Measurements from ENCODE around the gene CRTC3.

The CRTC3 gene

DNA sequence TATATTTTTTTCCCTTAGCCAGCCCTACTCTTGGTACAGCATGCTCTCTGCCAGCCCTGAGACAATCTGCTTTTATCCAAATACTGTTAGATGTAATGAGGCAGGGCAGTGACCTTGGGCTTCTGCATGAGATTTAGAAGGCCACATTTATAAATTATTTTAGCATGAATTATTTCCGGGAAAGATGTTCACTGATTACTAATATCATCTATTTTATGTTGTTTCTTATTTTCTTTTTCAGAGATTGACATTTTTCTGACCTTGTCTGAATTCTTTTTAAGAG is 23.1 kb downstream of the CRTC3 start:
- no peaks in the 10 kb centered on the region for H3K27me3 ChIP-seq (ENCODE audit: insufficient read depth, low read length)
- H3K36me3 ChIP-seq (ENCODE audit: insufficient read depth, low read depth, low read length), result no peaks in the 10 kb centered on the region
- no peak overlapping the region for H3K9ac ChIP-seq (ENCODE audit: low read depth, low read length)
- H3K27ac ChIP-seq (ENCODE audit: low read length), result no peak overlapping the region
- H3K9me3 ChIP-seq (ENCODE audit: insufficient read depth, low read depth, low read length), result no peaks in the 10 kb centered on the region
- no peaks in the 10 kb centered on the region for H3K4me1 ChIP-seq (ENCODE audit: insufficient read depth, low read length)
- no peak overlapping the region for H3K4me3 ChIP-seq (ENCODE audit: low read length)

GRCh38 chr15:90553248-90553745 is 23.6 kb downstream of the CRTC3 start:
- Histone ChIP-seq H3K4me1 (ENCODE audit: insufficient read depth, low read length) (no peaks in the 10 kb centered on the region), H3K4me3 (ENCODE audit: low read length) (no peak overlapping the region), H3K27me3 (ENCODE audit: insufficient read depth, low read length) (no peaks in the 10 kb centered on the region), H3K9ac (ENCODE audit: low read depth, low read length) (no peak overlapping the region), H3K36me3 (ENCODE audit: insufficient read depth, low read depth, low read length) (no peaks in the 10 kb centered on the region), H3K9me3 (ENCODE audit: insufficient read depth, low read depth, low read length) (no peaks in the 10 kb centered on the region), H3K27ac (ENCODE audit: low read length) (no peak overlapping the region)

GRCh38 chr15:90557186-90558084 is 27.7 kb downstream of the CRTC3 start:
- H3K4me1 ChIP-seq (ENCODE audit: insufficient read depth, low read length), result no peaks in the 10 kb centered on the region; the same call in 1 of the 2 replicates
- H3K9me3 ChIP-seq (ENCODE audit: insufficient read depth, low read depth, low read length), result no peaks in the 10 kb centered on the region
- H3K4me3 ChIP-seq (ENCODE audit: low read length), result no peak overlapping the region
- no peak overlapping the region for H3K27ac ChIP-seq (ENCODE audit: low read length)
- H3K27me3 ChIP-seq (ENCODE audit: insufficient read depth, low read length), result no peaks in the 10 kb centered on the region
- no peaks in the 10 kb centered on the region for H3K36me3 ChIP-seq (ENCODE audit: insufficient read depth, low read depth, low read length)
- no peak overlapping the region for H3K9ac ChIP-seq (ENCODE audit: low read depth, low read length)

DNA sequence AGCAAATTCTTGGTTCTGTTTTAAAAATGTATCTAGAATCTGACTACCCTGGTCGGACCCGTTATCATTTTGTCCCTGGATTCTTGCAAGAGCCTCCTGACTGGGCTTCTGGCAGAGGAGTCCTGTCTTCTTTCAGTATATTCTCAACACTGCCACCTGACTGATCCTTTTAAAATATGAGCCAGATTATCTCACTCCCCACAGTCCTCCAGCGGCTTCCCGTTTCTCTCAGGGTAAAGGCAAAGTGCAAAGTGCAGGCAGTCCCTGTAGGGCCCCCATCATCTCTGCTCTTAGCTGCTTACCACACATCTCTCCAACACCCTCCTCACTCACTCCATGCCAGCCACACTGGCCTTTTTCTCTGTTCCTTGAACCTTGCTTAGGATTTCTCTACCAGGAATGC is 28.4 kb downstream of the CRTC3 start:
- no peak overlapping the region for H3K9ac ChIP-seq (ENCODE audit: low read depth, low read length)
- no peak overlapping the region for H3K27ac ChIP-seq (ENCODE audit: low read length)
- no peaks in the 10 kb centered on the region for H3K36me3 ChIP-seq (ENCODE audit: insufficient read depth, low read depth, low read length)
- H3K4me1 ChIP-seq (ENCODE audit: insufficient read depth, low read length), result no peaks in the 10 kb centered on the region; the same call in 1 of the 2 replicates
- no peaks in the 10 kb centered on the region for H3K27me3 ChIP-seq (ENCODE audit: insufficient read depth, low read length)
- no peaks in the 10 kb centered on the region for H3K9me3 ChIP-seq (ENCODE audit: insufficient read depth, low read depth, low read length)
- no peak overlapping the region for H3K4me3 ChIP-seq (ENCODE audit: low read length)

DNA sequence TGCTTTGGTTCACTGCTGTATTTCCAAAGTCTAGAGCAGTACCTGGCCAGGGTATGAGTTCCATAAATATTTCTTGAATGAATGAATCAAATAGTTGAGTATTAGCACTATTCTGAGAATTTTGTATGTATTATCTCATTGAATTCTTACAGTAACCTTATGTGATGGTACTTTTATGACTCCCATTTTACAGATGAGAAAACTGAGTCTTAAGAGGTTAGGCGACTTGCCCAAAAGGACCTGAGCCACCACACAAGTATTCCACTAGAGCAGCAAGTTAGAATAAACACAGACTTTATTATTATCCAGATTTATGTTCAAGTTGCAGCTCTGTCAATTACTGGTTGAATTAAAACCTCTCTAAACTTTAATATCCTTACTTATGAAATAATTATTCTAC is 29.4 kb downstream of the CRTC3 start:
- H3K27me3 ChIP-seq (ENCODE audit: insufficient read depth, low read length), result no peaks in the 10 kb centered on the region
- H3K4me3 ChIP-seq (ENCODE audit: low read length), result no peak overlapping the region
- no peaks in the 10 kb centered on the region for H3K36me3 ChIP-seq (ENCODE audit: insufficient read depth, low read depth, low read length)
- no peak overlapping the region for H3K9ac ChIP-seq (ENCODE audit: low read depth, low read length)
- H3K4me1 ChIP-seq (ENCODE audit: insufficient read depth, low read length), result no peaks in the 10 kb centered on the region; the same call in 1 of the 2 replicates
- H3K27ac ChIP-seq (ENCODE audit: low read length), result no peak overlapping the region
- no peaks in the 10 kb centered on the region for H3K9me3 ChIP-seq (ENCODE audit: insufficient read depth, low read depth, low read length)

DNA sequence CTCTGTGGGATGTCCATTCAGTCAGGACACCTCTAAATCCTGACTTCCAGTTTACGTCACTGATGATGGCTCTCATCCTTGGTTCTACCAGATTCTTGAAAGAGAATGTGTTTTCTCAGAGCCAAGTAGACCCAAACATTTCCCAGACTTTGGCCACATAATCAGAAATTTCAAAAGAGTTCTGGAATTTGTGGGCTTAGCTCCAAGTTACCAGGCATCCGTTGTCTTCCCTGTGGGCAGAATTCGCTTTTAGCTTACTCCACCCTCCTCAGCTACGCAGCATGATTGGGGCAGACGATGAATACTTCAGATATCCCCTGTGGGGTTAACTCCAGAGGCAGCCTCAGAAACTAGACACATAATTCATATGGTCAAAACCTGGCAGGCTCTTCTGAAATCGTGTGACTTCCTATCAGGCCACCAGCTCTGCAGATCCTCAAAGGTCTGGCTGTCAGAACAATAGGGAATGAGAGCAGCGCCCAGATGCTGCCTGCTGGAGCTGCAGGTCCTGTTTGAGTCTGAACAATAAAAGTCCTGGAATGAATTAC is 30.6 kb downstream of the CRTC3 start:
- Histone ChIP-seq H3K9ac (ENCODE audit: low read depth, low read length) (no peak overlapping the region), H3K4me1 (ENCODE audit: insufficient read depth, low read length) (no peaks in the 10 kb centered on the region; the same call in 1 of the 2 replicates), H3K27ac (ENCODE audit: low read length) (no peak overlapping the region)

GRCh38 chr15:90561344-90562244 is 31.9 kb downstream of the CRTC3 start:
- no peaks in the 10 kb centered on the region for H3K27me3 ChIP-seq (ENCODE audit: insufficient read depth, low read length)
- no peaks in the 10 kb centered on the region; the same call in 1 of the 2 replicates for H3K4me1 ChIP-seq (ENCODE audit: insufficient read depth, low read length)
- no peaks in the 10 kb centered on the region for H3K9me3 ChIP-seq (ENCODE audit: insufficient read depth, low read depth, low read length)
- no peaks in the 10 kb centered on the region for H3K36me3 ChIP-seq (ENCODE audit: insufficient read depth, low read depth, low read length)
- H3K4me3 ChIP-seq (ENCODE audit: low read length), result no peak overlapping the region
- no peak overlapping the region for H3K9ac ChIP-seq (ENCODE audit: low read depth, low read length)
- no peak overlapping the region for H3K27ac ChIP-seq (ENCODE audit: low read length)

More for the DNA sequence above, 30.6 kb downstream of the CRTC3 start:
- no peaks in the 10 kb centered on the region for H3K36me3 ChIP-seq (ENCODE audit: insufficient read depth, low read depth, low read length)
- no peaks in the 10 kb centered on the region for H3K9me3 ChIP-seq (ENCODE audit: insufficient read depth, low read depth, low read length)
- H3K4me3 ChIP-seq (ENCODE audit: low read length), result no peak overlapping the region
- no peaks in the 10 kb centered on the region for H3K27me3 ChIP-seq (ENCODE audit: insufficient read depth, low read length)

GRCh38 chr15:90562669-90563068 is 32.9 kb downstream of the CRTC3 start:
- H3K9ac ChIP-seq (ENCODE audit: low read depth, low read length), result no peak overlapping the region
- H3K4me1 ChIP-seq (ENCODE audit: insufficient read depth, low read length), result no peaks in the 10 kb centered on the region; the same call in 1 of the 2 replicates
- no peak overlapping the region for H3K4me3 ChIP-seq (ENCODE audit: low read length)
- no peaks in the 10 kb centered on the region for H3K36me3 ChIP-seq (ENCODE audit: insufficient read depth, low read depth, low read length)
- no peak overlapping the region for H3K27ac ChIP-seq (ENCODE audit: low read length)
- no peaks in the 10 kb centered on the region for H3K27me3 ChIP-seq (ENCODE audit: insufficient read depth, low read length)
- H3K9me3 ChIP-seq (ENCODE audit: insufficient read depth, low read depth, low read length), result no peaks in the 10 kb centered on the region

DNA sequence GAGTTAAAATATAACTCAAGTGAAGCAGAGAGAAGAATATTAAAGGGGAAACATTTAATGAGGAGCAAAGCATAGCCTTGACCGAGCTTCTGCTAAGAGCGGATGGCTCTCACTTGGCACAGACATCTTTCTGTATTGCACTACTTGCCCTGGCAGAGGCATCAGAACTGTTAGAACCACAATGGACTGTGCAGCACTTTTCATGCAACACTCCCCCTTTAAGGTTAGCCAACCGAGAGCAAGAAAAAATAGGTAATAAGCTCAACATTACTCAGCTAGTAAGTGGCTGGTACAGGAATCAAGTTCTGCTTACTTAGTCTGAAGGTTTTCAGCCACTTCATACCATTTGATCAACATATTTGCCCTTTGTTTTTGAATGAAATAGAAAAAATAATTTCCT is 33.7 kb downstream of the CRTC3 start:
- Histone ChIP-seq H3K36me3 (ENCODE audit: insufficient read depth, low read depth, low read length) (no peaks in the 10 kb centered on the region), H3K9me3 (ENCODE audit: insufficient read depth, low read depth, low read length) (no peaks in the 10 kb centered on the region), H3K4me3 (ENCODE audit: low read length) (no peak overlapping the region), H3K27ac (ENCODE audit: low read length) (no peak overlapping the region), H3K9ac (ENCODE audit: low read depth, low read length) (no peak overlapping the region), H3K4me1 (ENCODE audit: insufficient read depth, low read length) (no peaks in the 10 kb centered on the region; the same call in 1 of the 2 replicates), H3K27me3 (ENCODE audit: insufficient read depth, low read length) (no peaks in the 10 kb centered on the region)

DNA sequence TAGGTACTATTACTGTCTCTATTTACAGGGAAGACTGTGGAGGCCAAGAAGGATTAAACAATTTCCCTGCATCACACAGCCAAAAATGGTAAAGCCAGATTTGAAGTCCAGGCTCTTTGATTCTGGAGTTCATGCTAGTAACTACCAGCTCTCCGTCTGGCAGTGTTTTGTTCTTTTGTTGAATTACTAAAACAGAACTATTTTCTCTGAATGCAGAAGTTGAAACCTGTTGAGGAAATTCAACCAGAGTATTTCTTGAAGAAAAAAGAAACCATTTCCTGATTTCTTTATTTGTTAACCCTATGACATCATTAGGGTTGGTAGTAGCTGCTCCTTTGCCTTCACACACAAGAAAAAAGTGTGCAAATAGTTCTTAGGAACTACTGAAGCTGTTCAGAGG is 34.3 kb downstream of the CRTC3 start:
- H3K4me3 ChIP-seq (ENCODE audit: low read length), result no peak overlapping the region

DNA sequence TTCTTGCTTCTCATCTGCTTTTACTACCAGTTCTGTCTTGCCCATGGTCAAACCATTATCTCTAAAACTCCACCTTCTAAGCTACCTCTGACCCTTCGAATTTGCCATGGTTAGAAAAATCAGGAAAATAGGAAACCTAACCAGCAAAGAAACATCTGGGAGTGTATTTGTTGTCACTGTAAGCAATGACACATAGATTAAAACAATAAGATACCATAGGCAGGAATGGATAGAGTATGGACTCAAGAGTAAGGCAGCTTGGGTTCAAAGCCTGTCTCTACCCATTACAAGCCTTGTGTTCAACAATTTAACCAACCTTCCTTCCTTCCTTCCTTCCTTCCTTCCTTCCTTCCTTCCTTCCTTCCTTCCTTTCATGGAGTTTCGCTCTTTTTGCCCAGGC is 34.9 kb downstream of the CRTC3 start:
- no peak overlapping the region for H3K27ac ChIP-seq (ENCODE audit: low read length)

More for the DNA sequence above, 34.3 kb downstream of the CRTC3 start:
- Histone ChIP-seq H3K9me3 (ENCODE audit: insufficient read depth, low read depth, low read length) (no peaks in the 10 kb centered on the region), H3K36me3 (ENCODE audit: insufficient read depth, low read depth, low read length) (no peaks in the 10 kb centered on the region), H3K4me1 (ENCODE audit: insufficient read depth, low read length) (no peaks in the 10 kb centered on the region; the same call in 1 of the 2 replicates), H3K27ac (ENCODE audit: low read length) (no peak overlapping the region), H3K9ac (ENCODE audit: low read depth, low read length) (no peak overlapping the region), H3K27me3 (ENCODE audit: insufficient read depth, low read length) (no peaks in the 10 kb centered on the region)

More for the DNA sequence above, 34.9 kb downstream of the CRTC3 start:
- H3K9ac ChIP-seq (ENCODE audit: low read depth, low read length), result no peak overlapping the region
- no peaks in the 10 kb centered on the region for H3K9me3 ChIP-seq (ENCODE audit: insufficient read depth, low read depth, low read length)
- H3K36me3 ChIP-seq (ENCODE audit: insufficient read depth, low read depth, low read length), result no peaks in the 10 kb centered on the region
- no peaks in the 10 kb centered on the region for H3K27me3 ChIP-seq (ENCODE audit: insufficient read depth, low read length)
- no peak overlapping the region for H3K4me3 ChIP-seq (ENCODE audit: low read length)
- no peaks in the 10 kb centered on the region; the same call in 1 of the 2 replicates for H3K4me1 ChIP-seq (ENCODE audit: insufficient read depth, low read length)
